Measurements from ENCODE around the gene TAF11L5.
"Not testable (repeated sequence)": the region's sequence is repeated elsewhere in the genome, so short reads cannot be mapped to it uniquely, and the experiment has no call there.

- TF ChIP-seq CTCF, POLR2A, POLR2AphosphoS5, EP300 (IDR thresholded peaks at IDR 0.05): not testable (repeated sequence)
Measured at GRCh38 chr5:17517526-17517925, 7.5 kb upstream of the TAF11L5 start.
